Gastroesophageal sphincter (tissue), 3 donors: ENCODE measurements around the gene NELFCD.

Experiments used
- CTCF ChIP-seq, 4 experiments: fragments of 200-600 bp in 2 of 4; fragments of 450-650 bp in 2 of 4; sonication (generic) in 1 of 4; IDR thresholded peaks; one replicate each; pipeline ENCODE4 v1.5.1; 2017 to 2019; ENCODE audit warnings: antibody characterized with exemption in 4 of 4, mild to moderate bottlenecking in 2 of 4, moderate library complexity in 2 of 4
- POLR2A ChIP-seq, 2 donors: fragments of 450-650 bp; IDR thresholded peaks; one replicate each; pipeline ENCODE4 v1.6.1; 2017; ENCODE audit warnings: antibody characterized with exemption in 2 of 2, mild to moderate bottlenecking in 2 of 2, moderate library complexity in 1 of 2
- POLR2AphosphoS5 ChIP-seq: sonication (generic); formaldehyde crosslinking; IDR thresholded peaks from one replicate; pipeline ENCODE4 v1.6.1; 2017; ENCODE audit warnings: antibody characterized with exemption

- TF ChIP-seq POLR2AphosphoS5, result no peak
- TF ChIP-seq CTCF (IDR thresholded peaks at IDR 0.05), result no peak
- TF ChIP-seq POLR2A (IDR thresholded peaks at IDR 0.05), result no peak
These were observed 33.0 kb downstream of the NELFCD start for GRCh38 chr20:59013959-59014608.
